Omental fat pad (tissue), 4 donors: ENCODE measurements around the gene ZFHX3. TPM values are rescaled to one million over a fixed set of nuclear protein-coding genes. Genes with fewer than 3 reads are reported as not detected.

Source experiments
- ATAC-seq: fragments of 150-250 bp; one replicate; pipeline ENCODE4 v1.9.1; 2016; ENCODE audit warnings: mild to moderate bottlenecking, moderate library complexity; ENCODE audit not compliant: low FRiP score
- DNase-seq: peaks from one replicate; pipeline ENCODE4 v3.0.0-alpha.2; 2019; ENCODE audit warnings: low spot score
- CTCF ChIP-seq, 3 donors: fragments of 450-650 bp; IDR thresholded peaks; one replicate each; pipeline ENCODE4 v1.5.1; 2016 to 2017; ENCODE audit warnings: antibody characterized with exemption in 3 of 3, mild to moderate bottlenecking in 3 of 3, moderate library complexity in 2 of 3
- total RNA-seq, 4 donors: library from RNA; depleted of rRNA; stranded (reverse); fragments of >200 nt; gene quantifications; one replicate each; pipeline ENCODE4 v1.1.0, GENCODE V29; 2016

ZFHX3 gene
- total RNA-seq, 4 donors from 2014 or later, result 11.8 to 35.2 (median 13.7) TPM

- TF ChIP-seq CTCF (IDR thresholded peaks at IDR 0.05), result no peak
- no peak for ATAC-seq
- no peak for DNase-seq
Observed at GRCh38 chr16:73053364-73054124, 5.6 kb upstream of the ZFHX3 start.

GRCh38 chr16:73053038-73053363, 5.1 kb upstream of the ZFHX3 start:
- DNase-seq (no peak), ATAC-seq (no peak)
- TF ChIP-seq CTCF (IDR thresholded peaks at IDR 0.05), result no peak

- DNase-seq (no peak), ATAC-seq (no peak)
- no peak for TF ChIP-seq CTCF (IDR thresholded peaks at IDR 0.05)
Observed at GRCh38 chr16:73052576-73052975, 4.6 kb upstream of the ZFHX3 start.

- DNase-seq (no peak), ATAC-seq (no peak)
- TF ChIP-seq CTCF (IDR thresholded peaks at IDR 0.05), result no peak
Observed at GRCh38 chr16:73051961-73052360, 4.0 kb upstream of the ZFHX3 start.

GRCh38 chr16:73051226-73051625, 3.3 kb upstream of the ZFHX3 start:
- no peak for TF ChIP-seq CTCF (IDR thresholded peaks at IDR 0.05)
- ATAC-seq (no peak), DNase-seq (no peak)

- no peak for DNase-seq
- no peak for ATAC-seq
- TF ChIP-seq CTCF (IDR thresholded peaks at IDR 0.05), result no peak
Observed at GRCh38 chr16:73050201-73051099, 2.5 kb upstream of the ZFHX3 start.
